Measurements from ENCODE around the gene CENPC. TPM values are rescaled to one million over a fixed set of nuclear protein-coding genes. Genes with fewer than 3 reads are reported as not detected.

Gene CENPC
- total RNA-seq, 1 donor from 2014 or later: 24.3 TPM

- H3K36me3 Mint-ChIP-seq: no peaks in the 10 kb centered on the region
- no peaks in the 10 kb centered on the region for H3K4me1 Mint-ChIP-seq (ENCODE audit: unreplicated experiment)
- H3K27ac Mint-ChIP-seq: no peak overlapping the region
- no peak for DNase-seq (ENCODE audit: extremely low spot score, unreplicated experiment)
- H3K4me3 Mint-ChIP-seq: no peak overlapping the region
- H3K9me3 Mint-ChIP-seq: no peaks in the 10 kb centered on the region
- H3K27me3 Mint-ChIP-seq: no peaks in the 10 kb centered on the region
- no peak for TF ChIP-seq CTCF (conservative IDR thresholded peaks at IDR 0.05)
These were observed 36.0 kb upstream of the CENPC start for GRCh38 chr4:67581208-67581857.

GRCh38 chr4:67580577-67580976 is 35.3 kb upstream of the CENPC start:
- no peak for TF ChIP-seq CTCF (conservative IDR thresholded peaks at IDR 0.05)
- Mint-ChIP-seq H3K4me1 (ENCODE audit: unreplicated experiment) (peaks cover 1% of the 10 kb centered on the region), H3K4me3 (no peak overlapping the region), H3K36me3 (no peaks in the 10 kb centered on the region), H3K27ac (no peak overlapping the region), H3K9me3 (no peaks in the 10 kb centered on the region), H3K27me3 (no peaks in the 10 kb centered on the region)
- no peak for DNase-seq (ENCODE audit: extremely low spot score, unreplicated experiment)

- no peaks in the 10 kb centered on the region for H3K27me3 Mint-ChIP-seq
- H3K4me3 Mint-ChIP-seq: no peak overlapping the region
- TF ChIP-seq CTCF (conservative IDR thresholded peaks at IDR 0.05): no peak
- no peaks in the 10 kb centered on the region for H3K36me3 Mint-ChIP-seq
- H3K4me1 Mint-ChIP-seq (ENCODE audit: unreplicated experiment): peaks cover 7% of the 10 kb centered on the region
- H3K27ac Mint-ChIP-seq: no peak overlapping the region
- no peaks in the 10 kb centered on the region for H3K9me3 Mint-ChIP-seq
- no peak for DNase-seq (ENCODE audit: extremely low spot score, unreplicated experiment)
These were observed 31.2 kb upstream of the CENPC start for GRCh38 chr4:67576538-67576937.

GRCh38 chr4:67576059-67576466 is 30.8 kb upstream of the CENPC start:
- H3K27ac Mint-ChIP-seq: no peak overlapping the region

GRCh38 chr4:67575232-67576058 is 30.1 kb upstream of the CENPC start:
- no peak for TF ChIP-seq CTCF (conservative IDR thresholded peaks at IDR 0.05)
- no peaks in the 10 kb centered on the region for H3K36me3 Mint-ChIP-seq
- no peaks in the 10 kb centered on the region for H3K27me3 Mint-ChIP-seq
- DNase-seq (ENCODE audit: extremely low spot score, unreplicated experiment): no peak
- H3K9me3 Mint-ChIP-seq: no peaks in the 10 kb centered on the region
- H3K4me3 Mint-ChIP-seq: no peak overlapping the region
- H3K27ac Mint-ChIP-seq: no peak overlapping the region
- peaks cover 7% of the 10 kb centered on the region for H3K4me1 Mint-ChIP-seq (ENCODE audit: unreplicated experiment)

More at GRCh38 chr4:67576059-67576466, 30.8 kb upstream of the CENPC start:
- Mint-ChIP-seq H3K9me3 (no peaks in the 10 kb centered on the region), H3K36me3 (no peaks in the 10 kb centered on the region), H3K27me3 (no peaks in the 10 kb centered on the region), H3K4me3 (no peak overlapping the region), H3K4me1 (ENCODE audit: unreplicated experiment) (peaks cover 7% of the 10 kb centered on the region)
- TF ChIP-seq CTCF (conservative IDR thresholded peaks at IDR 0.05): no peak
- no peak for DNase-seq (ENCODE audit: extremely low spot score, unreplicated experiment)
